Transverse colon (tissue), 4 donors: ENCODE data around the gene RHEB. TPM values are rescaled to one million over a fixed set of nuclear protein-coding genes. Genes with fewer than 3 reads are reported as not detected.

Source experiments
- DNase-seq: peaks from one replicate; pipeline ENCODE4 v3.0.0-alpha.2; 2019
- H3K27ac ChIP-seq, 4 donors: fragments of 200-600 bp; sonication (generic); 2 replicates each; pipeline ENCODE4 v1.5.1; 2016 to 2018; ENCODE audit warnings: inconsistent platforms in 4 of 4
- H3K27me3 ChIP-seq: fragments of 200-600 bp; sonication (generic); 2 replicates; pipeline ENCODE4 v1.5.1; 2017; ENCODE audit warnings: inconsistent platforms
- H3K36me3 ChIP-seq, 4 donors: fragments of 200-600 bp; sonication (generic); 2 replicates each; pipeline ENCODE4 v1.5.1; 2017 to 2019; ENCODE audit warnings: inconsistent platforms in 4 of 4
- H3K4me1 ChIP-seq, 4 donors: fragments of 200-600 bp; sonication (generic); 2 replicates each; pipeline ENCODE4 v1.5.1; 2017 to 2020; ENCODE audit warnings: inconsistent platforms in 4 of 4
- H3K4me3 ChIP-seq, 4 donors: fragments of 200-600 bp; sonication (generic); 1 replicate in 1 of 4; 2 replicates in 3 of 4; pipeline versions ENCODE4 v1.5.1 to v1.6.1; 2017 to 2019; ENCODE audit warnings: inconsistent platforms in 4 of 4
- H3K9me3 ChIP-seq, 2 donors: fragments of 200-600 bp; sonication (generic); 2 replicates each; pipeline ENCODE4 v1.5.1; 2017 to 2019; ENCODE audit warnings: inconsistent platforms in 2 of 2
- CTCF ChIP-seq, 5 experiments: fragments of 200-600 bp in 3 of 5; fragments of 450-650 bp in 2 of 5; sonication (generic) in 3 of 5; IDR thresholded peaks; 1 replicate in 2 of 5; 2 replicates in 3 of 5; pipeline ENCODE4 v1.5.1; 2016 to 2017; ENCODE audit warnings: antibody characterized with exemption in 5 of 5, inconsistent platforms in 3 of 5, mild to moderate bottlenecking in 2 of 5, moderate library complexity in 1 of 5
- EP300 ChIP-seq: sonication (generic); formaldehyde crosslinking; IDR thresholded peaks from one replicate; pipeline ENCODE4 v1.6.1; 2017; ENCODE audit warnings: antibody characterized with exemption, low read depth
- POLR2A ChIP-seq: fragments of 450-650 bp; IDR thresholded peaks from one replicate; pipeline ENCODE4 v1.6.1; 2016; ENCODE audit warnings: antibody characterized with exemption, mild to moderate bottlenecking, moderate library complexity
- POLR2AphosphoS5 ChIP-seq, 3 donors: sonication (generic); formaldehyde crosslinking; IDR thresholded peaks; one replicate each; pipeline ENCODE4 v1.6.1; 2016; ENCODE audit warnings: antibody characterized with exemption in 3 of 3
- WGBS, 2 donors: methylation state at CpG; one replicate each; pipeline ENCODE4 v1.1.5; 2018; ENCODE audit warnings: low coverage in 1 of 2; 5-methylcytosine and 5-hydroxymethylcytosine counted together
- in situ Hi-C, 4 donors: fragments of 200-750 bp; cut with MboI; loops; one replicate each; pipeline versions ENCODE4 v1.15.0 to v1.15.1; 2017; ENCODE audit warnings: low sequenced_read_pairs in 3 of 4, low pct_ligation_motif_present in 1 of 4, low pct_unique_long_range_greater_than_20kb in 1 of 4
- intact Hi-C: fragments of 100-400 bp; cut with DNase I; formaldehyde crosslinking; loops from one replicate; pipeline ENCODE4 v1.15.1; 2023; ENCODE audit warnings: low total_unique reads
- total RNA-seq, 4 donors: library from RNA; depleted of rRNA; stranded (reverse); fragments of >200 nt; gene quantifications; one replicate each; pipeline ENCODE4 v1.1.0, GENCODE V29; 2016

Gene RHEB
- total RNA-seq, 4 donors from 2014 or later, result 12.7 to 70.5 (median 42.8) TPM

- Histone ChIP-seq H3K9me3 (no peaks in the 10 kb centered on the region), H3K27ac (no peak overlapping the region), H3K27me3 (no peaks in the 10 kb centered on the region), H3K36me3 (peaks cover 0 to 28% (median 0%) of the 10 kb centered on the region in 4 donors), H3K4me1 (peaks cover 16 to 50% (median 27%) of the 10 kb centered on the region in 4 donors), H3K4me3 (no peak overlapping the region)
- no peak for TF ChIP-seq POLR2AphosphoS5 (IDR thresholded peaks at IDR 0.05)
- TF ChIP-seq CTCF (IDR thresholded peaks at IDR 0.05), result no peak
- TF ChIP-seq EP300, result no peak
- TF ChIP-seq POLR2A, result no peak
- in situ Hi-C loops (no loop called here), intact Hi-C loops (no loop called here)
- no peak for DNase-seq
- WGBS, 2 donors, result 66 to 88% methylated on average over 2 of the region's 2 CpGs
Observed at GRCh38 chr7:151489498-151489897, 30.2 kb downstream of the RHEB start.

GRCh38 chr7:151488096-151488495 is 31.6 kb downstream of the RHEB start:
- Histone ChIP-seq H3K27ac (no peak overlapping the region), H3K27me3 (no peaks in the 10 kb centered on the region), H3K4me3 (no peak overlapping the region), H3K9me3 (no peaks in the 10 kb centered on the region), H3K4me1 (peaks cover 12 to 49% (median 18%) of the 10 kb centered on the region in 4 donors), H3K36me3 (peaks cover 0 to 31% (median 0%) of the 10 kb centered on the region in 4 donors)
- no peak for TF ChIP-seq CTCF (IDR thresholded peaks at IDR 0.05)
- TF ChIP-seq POLR2A, result no peak
- no peak for TF ChIP-seq POLR2AphosphoS5 (IDR thresholded peaks at IDR 0.05)
- no peak for TF ChIP-seq EP300
- intact Hi-C loops, result no loop called here
- in situ Hi-C loops, result no loop called here
- DNase-seq, result no peak

GRCh38 chr7:151487228-151487627 is 32.5 kb downstream of the RHEB start:
- peaks cover 12 to 52% (median 18%) of the 10 kb centered on the region in 4 donors for H3K4me1 ChIP-seq
- 79 to 82% methylated on average over 2 of the region's 2 CpGs for WGBS, 2 donors
- in situ Hi-C loops (no loop called here), intact Hi-C loops (no loop called here)
- peak overlapping the region in 1 of 4 donors; percentile 16 for H3K27ac ChIP-seq
- H3K9me3 ChIP-seq, result no peaks in the 10 kb centered on the region
- TF ChIP-seq EP300, result no peak
- no peak for TF ChIP-seq POLR2A
- TF ChIP-seq POLR2AphosphoS5 (IDR thresholded peaks at IDR 0.05), result no peak
- no peak for TF ChIP-seq CTCF (IDR thresholded peaks at IDR 0.05)
- H3K36me3 ChIP-seq, result peaks cover 0 to 31% (median 0%) of the 10 kb centered on the region in 4 donors
- no peaks in the 10 kb centered on the region for H3K27me3 ChIP-seq
- no peak for DNase-seq
- no peak overlapping the region for H3K4me3 ChIP-seq

GRCh38 chr7:151486074-151486473 is 33.6 kb downstream of the RHEB start:
- Histone ChIP-seq H3K27me3 (no peaks in the 10 kb centered on the region), H3K4me3 (no peak overlapping the region), H3K36me3 (peaks cover 0 to 31% (median 0%) of the 10 kb centered on the region in 4 donors), H3K27ac (peak overlapping the region in 1 of 4 donors; percentile 16), H3K4me1 (peaks cover 12 to 46% (median 15%) of the 10 kb centered on the region in 4 donors), H3K9me3 (no peaks in the 10 kb centered on the region)
- WGBS, 2 donors, result 88 to 96% methylated on average over 3 of the region's 3 CpGs
- intact Hi-C loops, result no loop called here
- TF ChIP-seq EP300 (no peak), POLR2AphosphoS5 (IDR thresholded peaks at IDR 0.05) (no peak), CTCF (IDR thresholded peaks at IDR 0.05) (no peak), POLR2A (no peak)
- in situ Hi-C loops, result no loop called here
- DNase-seq, result no peak
